HepG2 (cell line): ENCODE measurements around the gene TRIM9. TPM values are rescaled to one million over a fixed set of nuclear protein-coding genes. Genes with fewer than 3 reads are reported as not detected.
A peak's percentile ranks its signal among the peaks of the same experiment; 100 is the strongest.

ENCODE experiments used
- AGO2 ChIP-seq: fragments of 200-400 bp; formaldehyde crosslinking; optimal IDR thresholded peaks from 2 replicates; pipeline ENCODE3; 2017; ENCODE audit warnings: mild to moderate bottlenecking, low read depth, low read length, moderate library complexity
- CREB1 ChIP-seq, 2 experiments: fragments of 450-650 bp in 1 of 2; IDR thresholded peaks; 2 replicates each; pipeline ENCODE4 v1.6.1; 2016 to 2017; ENCODE audit warnings: control low read depth in 1 of 2, mild to moderate bottlenecking in 1 of 2, missing compliant biosample characterization in 1 of 2, missing genetic modification characterization in 1 of 2
- CREB3 ChIP-seq: sonication (generic); formaldehyde crosslinking; IDR thresholded peaks from 2 replicates; pipeline ENCODE4 v1.5.0; 2020; ENCODE audit warnings: missing genetic modification reagents
- DPF2 ChIP-seq: sonication (generic); formaldehyde crosslinking; IDR thresholded peaks from 2 replicates; pipeline ENCODE4 v1.4.0; 2020; ENCODE audit warnings: mild to moderate bottlenecking, low read depth, missing genetic modification reagents, borderline replicate concordance
- DZIP1 ChIP-seq: sonication (generic); formaldehyde crosslinking; IDR thresholded peaks from 2 replicates; pipeline ENCODE4 v1.5.0; 2020; ENCODE audit warnings: mild to moderate bottlenecking, missing genetic modification reagents
- FOXA1 ChIP-seq, 2 experiments: fragments of 450-650 bp in 1 of 2; sonication (generic) in 1 of 2; formaldehyde crosslinking in 1 of 2; IDR thresholded peaks; 2 replicates each; pipeline versions ENCODE4 v1.4.0 to v1.6.1; 2016 to 2020; ENCODE audit warnings: missing genetic modification reagents in 1 of 2
- HBP1 ChIP-seq: IDR thresholded peaks from 2 replicates; pipeline ENCODE4 v1.6.1; 2016; ENCODE audit warnings: low read depth, control low read depth
- HNF4A ChIP-seq: sonication (generic); formaldehyde crosslinking; IDR thresholded peaks from 2 replicates; pipeline ENCODE4 v1.4.0; 2020; ENCODE audit warnings: missing genetic modification reagents
- HNRNPH1 ChIP-seq: fragments of 200-400 bp; formaldehyde crosslinking; optimal IDR thresholded peaks from 2 replicates; pipeline ENCODE3; 2017; ENCODE audit warnings: mild to moderate bottlenecking, low read depth, low read length
- HOXD1 ChIP-seq: sonication (generic); formaldehyde crosslinking; IDR thresholded peaks from 2 replicates; pipeline ENCODE4 v1.5.0; 2020; ENCODE audit warnings: missing genetic modification reagents
- MIXL1 ChIP-seq: IDR thresholded peaks from 2 replicates; pipeline ENCODE4 v1.6.1; 2016
- MTF1 ChIP-seq: sonication (generic); formaldehyde crosslinking; IDR thresholded peaks from 2 replicates; pipeline ENCODE4 v1.5.0; 2020; ENCODE audit warnings: missing genetic modification reagents
- NFE2L1 ChIP-seq: sonication (generic); formaldehyde crosslinking; IDR thresholded peaks from 2 replicates; pipeline ENCODE4 v1.4.0; 2020; ENCODE audit warnings: missing genetic modification reagents, mild to moderate bottlenecking, borderline replicate concordance
- SP5 ChIP-seq: IDR thresholded peaks from 2 replicates; pipeline ENCODE4 v1.6.1; 2016; ENCODE audit warnings: low read depth, borderline replicate concordance
- TCF7L2 ChIP-seq: IDR thresholded peaks from 2 replicates; pipeline ENCODE4 v1.6.1; 2011; ENCODE audit warnings: mild to moderate bottlenecking, low read depth, low read length, moderate library complexity
- TGIF2 ChIP-seq: IDR thresholded peaks from 2 replicates; pipeline ENCODE4 v1.6.1; 2016; ENCODE audit warnings: control low read depth, missing compliant biosample characterization
- ZFP1 ChIP-seq: IDR thresholded peaks from 2 replicates; pipeline ENCODE4 v1.6.1; 2016
- ZNF362 ChIP-seq: sonication (generic); formaldehyde crosslinking; IDR thresholded peaks from 2 replicates; pipeline ENCODE4 v1.4.0; 2020; ENCODE audit warnings: missing genetic modification reagents, mild to moderate bottlenecking, borderline replicate concordance
- ZNF503 ChIP-seq: sonication (generic); formaldehyde crosslinking; IDR thresholded peaks from 2 replicates; pipeline ENCODE4 v1.4.0; 2020; ENCODE audit warnings: missing genetic modification reagents
- polyA plus RNA-seq, 8 experiments: library from polyadenylated mRNA; depleted of rRNA in 3 of 8; stranded (reverse) in 7 of 8; unstranded in 1 of 8; fragments of >200 nt; fragmentation: Illumina TruSeq in 4 of 8; extraction: Trizol in 4 of 8; gene quantifications; 2 replicates each; pipeline versions ENCODE4 v1.2.1 to v1.2.3, GENCODE V29; 2011 to 2016; ENCODE audit warnings: low read depth in 4 of 8, missing spikeins in 1 of 8, mixed read lengths in 1 of 8; ENCODE audit not compliant: insufficient read depth in 1 of 8
- total RNA-seq, 5 experiments: library from RNA; depleted of rRNA; stranded (reverse); fragments of >200 nt; fragmentation: Illumina TruSeq; extraction: Trizol; gene quantifications; 2 replicates each; pipeline ENCODE4 v1.2.3, GENCODE V29; 2016; ENCODE audit warnings: low read depth in 1 of 5

The TRIM9 gene
- total and polyA plus RNA-seq, 2 of the 13 experiments (the other 11 are each of a cell fraction or from before 2014, with no cell fraction given) = 0.04 to 0.07 TPM

- TF ChIP-seq DZIP1 (CRISPR knock-in tag) (no peak), ZNF362 (CRISPR knock-in tag) (peak; percentile 44; the same call in 1 of the 2 replicates), TGIF2 (CRISPR knock-in tag) (peak; percentile 81), TCF7L2 (no peak), MIXL1 (CRISPR knock-in tag) (peak; percentile 92), MTF1 (0 out of 2 replicates have a peak, but pooled peaks have one; percentile 36), ZFP1 (CRISPR knock-in tag) (0 out of 2 replicates have a peak, but pooled peaks have one; percentile 55), HBP1 (CRISPR knock-in tag) (0 out of 2 replicates have a peak, but pooled peaks have one; percentile 34), DPF2 (CRISPR knock-in tag) (peak; percentile 77; the same call in 1 of the 2 replicates), HNF4A (CRISPR knock-in tag) (peak; percentile 97), HOXD1 (CRISPR knock-in tag) (peak; percentile 60; the same call in 1 of the 2 replicates), ZNF503 (peak; percentile 77), CREB3 (CRISPR knock-in tag) (0 out of 2 replicates have a peak, but pooled peaks have one; percentile 55), SP5 (CRISPR knock-in tag) (no peak), FOXA1 (IDR thresholded peaks at IDR 0.05) (0 out of 2 replicates have a peak, but pooled peaks have one; percentile 45), FOXA1 (CRISPR knock-in tag; IDR thresholded peaks at IDR 0.05) (peak; percentile 95), AGO2 (no peak), HNRNPH1 (no peak), CREB1 (IDR thresholded peaks at IDR 0.05) (no peak), CREB1 (CRISPR knock-in tag; IDR thresholded peaks at IDR 0.05) (0 out of 2 replicates have a peak, but pooled peaks have one; percentile 50), NFE2L1 (CRISPR knock-in tag) (no peak)
Observed at GRCh38 chr14:50935126-50936015, 159.5 kb downstream of the TRIM9 start (continued).
